Osteocyte (in vitro differentiated cells): ENCODE data around the gene CYB5D1. TPM values are rescaled to one million over a fixed set of nuclear protein-coding genes. Genes with fewer than 3 reads are reported as not detected.
A peak's percentile ranks its signal among the peaks of the same experiment; 100 is the strongest.

Experiments
- DNase-seq: peaks from one replicate; pipeline ENCODE4 v3.0.0; 2021; ENCODE audit warnings: mixed read lengths; ENCODE audit not compliant: unreplicated experiment; ENCODE audit errors: extremely low spot score
- H3K27ac Mint-ChIP-seq: one replicate; pipeline ENCODE4 v1.8.0; 2021; ENCODE audit warnings: mild to moderate bottlenecking, mixed read lengths; ENCODE audit not compliant: unreplicated experiment
- H3K27me3 Mint-ChIP-seq: one replicate; pipeline ENCODE4 v1.8.0; 2021; ENCODE audit warnings: mixed read lengths; ENCODE audit not compliant: unreplicated experiment
- H3K36me3 Mint-ChIP-seq: one replicate; pipeline ENCODE4 v1.8.0; 2021; ENCODE audit warnings: mixed read lengths; ENCODE audit not compliant: unreplicated experiment
- H3K4me1 Mint-ChIP-seq: one replicate; pipeline ENCODE4 v1.8.0; 2021; ENCODE audit warnings: mixed read lengths; ENCODE audit not compliant: unreplicated experiment
- H3K4me3 Mint-ChIP-seq: one replicate; pipeline ENCODE4 v1.8.0; 2021; ENCODE audit warnings: mild to moderate bottlenecking, moderate library complexity, mixed read lengths; ENCODE audit not compliant: unreplicated experiment
- H3K9me3 Mint-ChIP-seq: one replicate; pipeline ENCODE4 v1.8.0; 2021; ENCODE audit warnings: mixed read lengths; ENCODE audit not compliant: unreplicated experiment
- total RNA-seq: library from RNA; stranded (reverse); gene quantifications from 2 replicates; pipeline ENCODE4 v1.2.1, GENCODE V29; 2021
- TF ChIP-seq, protein P1 (sequence below): fragments of 200-600 bp; sonication (generic); IDR thresholded peaks from 2 replicates; pipeline ENCODE4 v1.5.0; 2021; ENCODE audit warnings: antibody characterized with exemption, mild to moderate bottlenecking, moderate library complexity

Gene CYB5D1
- total RNA-seq, 1 donor from 2014 or later = 8.5 TPM

DNA sequence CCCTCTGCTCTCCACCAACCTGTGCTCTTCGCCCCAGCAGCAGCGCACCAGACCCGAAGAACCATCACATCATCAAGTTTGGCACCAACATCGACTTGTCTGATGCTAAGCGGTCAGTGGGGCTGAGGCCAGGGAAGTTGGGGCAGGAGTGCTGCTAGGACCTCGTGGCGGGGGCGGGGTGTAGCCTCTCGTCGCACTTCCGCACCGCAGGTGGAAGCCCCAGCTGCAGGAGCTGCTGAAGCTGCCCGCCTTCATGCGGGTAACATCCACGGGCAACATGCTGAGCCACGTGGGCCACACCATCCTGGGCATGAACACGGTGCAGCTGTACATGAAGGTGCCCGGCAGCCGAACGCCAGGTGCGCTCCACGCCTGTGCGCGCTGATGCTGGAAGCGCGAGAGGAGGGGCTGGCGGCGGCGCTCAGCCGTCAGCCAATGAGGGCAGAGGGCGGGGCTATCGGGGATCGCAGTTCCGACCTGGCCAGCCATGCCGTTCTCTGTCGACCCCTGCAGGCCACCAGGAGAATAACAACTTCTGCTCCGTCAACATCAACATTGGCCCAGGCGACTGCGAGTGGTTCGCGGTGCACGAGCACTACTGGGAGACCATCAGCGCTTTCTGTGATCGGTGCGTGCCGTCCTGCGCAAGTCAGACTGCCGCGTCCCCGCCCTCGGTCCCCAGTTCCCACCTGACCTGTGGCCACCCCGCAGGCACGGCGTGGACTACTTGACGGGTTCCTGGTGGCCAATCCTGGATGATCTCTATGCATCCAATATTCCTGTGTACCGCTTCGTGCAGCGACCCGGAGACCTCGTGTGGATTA is 6.2 kb upstream of the CYB5D1 start:
- Mint-ChIP-seq H3K36me3 (peaks cover 30% of the 10 kb centered on the region), H3K4me1 (peaks cover 8% of the 10 kb centered on the region), H3K9me3 (no peaks in the 10 kb centered on the region), H3K27me3 (no peaks in the 10 kb centered on the region), H3K4me3 (no peak overlapping the region), H3K27ac (peak overlapping the region; percentile 14)
- TF ChIP-seq, protein P1, sequence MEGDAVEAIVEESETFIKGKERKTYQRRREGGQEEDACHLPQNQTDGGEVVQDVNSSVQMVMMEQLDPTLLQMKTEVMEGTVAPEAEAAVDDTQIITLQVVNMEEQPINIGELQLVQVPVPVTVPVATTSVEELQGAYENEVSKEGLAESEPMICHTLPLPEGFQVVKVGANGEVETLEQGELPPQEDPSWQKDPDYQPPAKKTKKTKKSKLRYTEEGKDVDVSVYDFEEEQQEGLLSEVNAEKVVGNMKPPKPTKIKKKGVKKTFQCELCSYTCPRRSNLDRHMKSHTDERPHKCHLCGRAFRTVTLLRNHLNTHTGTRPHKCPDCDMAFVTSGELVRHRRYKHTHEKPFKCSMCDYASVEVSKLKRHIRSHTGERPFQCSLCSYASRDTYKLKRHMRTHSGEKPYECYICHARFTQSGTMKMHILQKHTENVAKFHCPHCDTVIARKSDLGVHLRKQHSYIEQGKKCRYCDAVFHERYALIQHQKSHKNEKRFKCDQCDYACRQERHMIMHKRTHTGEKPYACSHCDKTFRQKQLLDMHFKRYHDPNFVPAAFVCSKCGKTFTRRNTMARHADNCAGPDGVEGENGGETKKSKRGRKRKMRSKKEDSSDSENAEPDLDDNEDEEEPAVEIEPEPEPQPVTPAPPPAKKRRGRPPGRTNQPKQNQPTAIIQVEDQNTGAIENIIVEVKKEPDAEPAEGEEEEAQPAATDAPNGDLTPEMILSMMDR = peak; percentile 92
- peak; percentile 95 for DNase-seq

DNA sequence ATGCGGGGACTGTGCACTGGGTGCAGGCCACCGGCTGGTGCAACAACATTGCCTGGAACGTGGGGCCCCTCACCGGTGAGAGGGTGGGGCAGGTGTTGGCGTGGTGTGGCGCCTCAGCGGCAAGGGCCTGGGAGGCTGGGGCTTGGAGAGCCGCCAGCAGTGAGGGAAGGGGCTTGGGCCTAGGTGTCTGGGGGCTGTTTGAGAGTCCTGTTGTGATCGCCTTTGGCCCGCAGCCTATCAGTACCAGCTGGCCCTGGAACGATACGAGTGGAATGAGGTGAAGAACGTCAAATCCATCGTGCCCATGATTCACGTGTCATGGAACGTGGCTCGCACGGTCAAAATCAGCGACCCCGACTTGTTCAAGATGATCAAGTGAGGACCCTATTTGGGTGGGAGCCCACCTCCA is 5.5 kb upstream of the CYB5D1 start:
- Mint-ChIP-seq H3K27me3 (no peaks in the 10 kb centered on the region), H3K4me3 (no peak overlapping the region)

DNA sequence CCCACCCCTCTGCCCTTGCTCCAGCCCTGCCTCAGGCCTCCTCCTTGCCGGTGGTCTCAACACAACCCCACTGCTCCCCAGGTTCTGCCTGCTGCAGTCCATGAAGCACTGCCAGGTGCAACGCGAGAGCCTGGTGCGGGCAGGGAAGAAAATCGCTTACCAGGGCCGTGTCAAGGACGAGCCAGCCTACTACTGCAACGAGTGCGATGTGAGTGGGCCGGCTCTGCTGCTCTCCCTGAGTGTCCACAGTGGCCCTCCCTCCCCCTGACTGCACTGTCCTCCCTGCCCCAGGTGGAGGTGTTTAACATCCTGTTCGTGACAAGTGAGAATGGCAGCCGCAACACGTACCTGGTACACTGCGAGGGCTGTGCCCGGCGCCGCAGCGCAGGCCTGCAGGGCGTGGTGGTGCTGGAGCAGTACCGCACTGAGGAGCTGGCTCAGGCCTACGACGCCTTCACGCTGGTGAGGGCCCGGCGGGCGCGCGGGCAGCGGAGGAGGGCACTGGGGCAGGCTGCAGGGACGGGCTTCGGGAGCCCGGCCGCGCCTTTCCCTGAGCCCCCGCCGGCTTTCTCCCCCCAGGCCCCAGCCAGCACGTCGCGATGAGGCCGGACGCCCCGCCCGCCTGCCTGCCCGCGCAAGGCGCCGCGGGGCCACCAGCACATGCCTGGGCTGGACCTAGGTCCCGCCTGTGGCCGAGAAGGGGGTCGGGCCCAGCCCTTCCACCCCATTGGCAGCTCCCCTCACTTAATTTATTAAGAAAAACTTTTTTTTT is 4.7 kb upstream of the CYB5D1 start:
- H3K4me3 Mint-ChIP-seq = no peak overlapping the region
- TF ChIP-seq, protein P1 = no peak
- H3K27ac Mint-ChIP-seq = no peak overlapping the region
- no peaks in the 10 kb centered on the region for H3K9me3 Mint-ChIP-seq
- H3K36me3 Mint-ChIP-seq = peaks cover 30% of the 10 kb centered on the region
- DNase-seq = no peak
- no peaks in the 10 kb centered on the region for H3K27me3 Mint-ChIP-seq
- H3K4me1 Mint-ChIP-seq = peaks cover 8% of the 10 kb centered on the region

More for the DNA sequence above, 5.5 kb upstream of the CYB5D1 start:
- H3K36me3 Mint-ChIP-seq = peaks cover 30% of the 10 kb centered on the region
- H3K9me3 Mint-ChIP-seq = no peaks in the 10 kb centered on the region
- H3K27ac Mint-ChIP-seq = no peak overlapping the region
- no peak for DNase-seq
- H3K4me1 Mint-ChIP-seq = peaks cover 8% of the 10 kb centered on the region
- TF ChIP-seq, protein P1 = no peak

DNA sequence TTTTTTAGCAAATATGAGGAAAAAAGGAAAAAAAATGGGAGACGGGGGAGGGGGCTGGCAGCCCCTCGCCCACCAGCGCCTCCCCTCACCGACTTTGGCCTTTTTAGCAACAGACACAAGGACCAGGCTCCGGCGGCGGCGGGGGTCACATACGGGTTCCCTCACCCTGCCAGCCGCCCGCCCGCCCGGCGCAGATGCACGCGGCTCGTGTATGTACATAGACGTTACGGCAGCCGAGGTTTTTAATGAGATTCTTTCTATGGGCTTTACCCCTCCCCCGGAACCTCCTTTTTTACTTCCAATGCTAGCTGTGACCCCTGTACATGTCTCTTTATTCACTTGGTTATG is 4.1 kb upstream of the CYB5D1 start:
- H3K27me3 Mint-ChIP-seq = no peaks in the 10 kb centered on the region
- H3K9me3 Mint-ChIP-seq = no peaks in the 10 kb centered on the region
- peak overlapping the region; percentile 10 for H3K27ac Mint-ChIP-seq

More for the DNA sequence above, 4.1 kb upstream of the CYB5D1 start:
- DNase-seq = no peak
- TF ChIP-seq, protein P1 = no peak
- Mint-ChIP-seq H3K36me3 (peaks cover 28% of the 10 kb centered on the region), H3K4me1 (peaks cover 8% of the 10 kb centered on the region), H3K4me3 (no peak overlapping the region)
